Activated CD8-positive, alpha-beta T cell treated with anti-CD3 and anti-CD28 coated beads for 36 hours (primary cell): ENCODE results near the gene BTBD2. TPM values are rescaled to one million over a fixed set of nuclear protein-coding genes. Genes with fewer than 3 reads are reported as not detected.

Experiments
- ATAC-seq: fragments of 200-7000 bp; cut with Tn5 transposase; one replicate; pipeline ENCODE4 v1.10.0; 2021; ENCODE audit warnings: mild to moderate bottlenecking, moderate library complexity
- CTCF ChIA-PET: fragments of 350-600 bp; sonication (Branson Sonifier 250); formaldehyde crosslinking; loops from one replicate; lab custom pipeline; 2021; ENCODE audit warnings: antibody characterized with exemption; lab: Charles Lee
- POLR2A ChIA-PET: fragments of 350-600 bp; sonication (Branson Sonifier 250); formaldehyde crosslinking; loops from one replicate; lab custom pipeline; 2021; ENCODE audit warnings: antibody characterized with exemption; lab: Charles Lee
- DNase-seq: peaks from one replicate; pipeline ENCODE4 v3.0.0-alpha.2; 2020
- H3K27ac Mint-ChIP-seq: one replicate; pipeline ENCODE4 v1.8.0; 2021; ENCODE audit warnings: mild to moderate bottlenecking, mixed read lengths
- H3K27me3 Mint-ChIP-seq: one replicate; pipeline ENCODE4 v1.8.0; 2021; ENCODE audit warnings: mixed read lengths
- H3K36me3 Mint-ChIP-seq: one replicate; pipeline ENCODE4 v1.8.0; 2021; ENCODE audit warnings: low read depth, mixed read lengths
- H3K4me1 Mint-ChIP-seq: one replicate; pipeline ENCODE4 v1.8.0; 2021; ENCODE audit warnings: low read depth, mixed read lengths
- H3K4me3 Mint-ChIP-seq: one replicate; pipeline ENCODE4 v1.8.0; 2021; ENCODE audit warnings: mild to moderate bottlenecking, moderate library complexity, mixed read lengths
- H3K9me3 Mint-ChIP-seq: one replicate; pipeline ENCODE4 v1.8.0; 2021; ENCODE audit warnings: mixed read lengths
- CTCF ChIP-seq: fragments of 200-600 bp; IDR thresholded peaks from one replicate; pipeline ENCODE4 v1.8.0; 2022; ENCODE audit warnings: antibody characterized with exemption, mild to moderate bottlenecking
- intact Hi-C: fragments of 100-400 bp; cut with micrococcal nuclease; formaldehyde crosslinking; loops from one replicate; pipeline ENCODE4 v1.10.0; 2022
- total RNA-seq, 2 experiments: library from RNA; stranded (reverse); gene quantifications; one replicate each; pipeline ENCODE4 v1.2.3, GENCODE V29; 2021

Gene BTBD2
- total RNA-seq, result 10 to 100 TPM; 36.5 to 44.6 TPM

- Mint-ChIP-seq H3K27me3 (no peaks in the 10 kb centered on the region), H3K27ac (no peak within 1 kb of the TSS), H3K4me1 (peaks cover 22% of the 10 kb centered on the region), H3K9me3 (no peaks in the 10 kb centered on the region), H3K4me3 (peak within 1 kb of the TSS; percentile 74), H3K36me3 (peaks cover 8% of the 10 kb centered on the region)
- intact Hi-C loops, result loop anchor here (5.0 kb wide), 1 partner anchor 52 kb away; no protein-coding TSS in a partner anchor
- ATAC-seq (peak; percentile 34), DNase-seq (peak; percentile 55)
- ChIA-PET CTCF (no interaction called here), POLR2A (no interaction called here)
- no peak for TF ChIP-seq CTCF
Observed at GRCh38 chr19:2015608-2015950, at the start of gene BTBD2. Gene BTBD2, minus strand, starts transcription at chr19:2015714. Its CDS starts 11 bp downstream, at chr19:2015703.

- no peak overlapping the region for H3K4me3 Mint-ChIP-seq
- TF ChIP-seq CTCF, result no peak
- POLR2A ChIA-PET, result interaction anchor here (0.7 kb wide), 1 partner anchor 30 kb away, joined by 3 read pairs; no protein-coding TSS in a partner anchor
- intact Hi-C loops, result loop anchor here (5.0 kb wide), 1 partner anchor 48 kb away; the partner anchor contains the start of gene BTBD2
- peaks cover 19% of the 10 kb centered on the region for H3K4me1 Mint-ChIP-seq
- DNase-seq (no peak), ATAC-seq (no peak)
- CTCF ChIA-PET, result no interaction called here
- no peak overlapping the region for H3K27ac Mint-ChIP-seq
- no peaks in the 10 kb centered on the region for H3K27me3 Mint-ChIP-seq
- H3K9me3 Mint-ChIP-seq, result no peaks in the 10 kb centered on the region
- peaks cover 5% of the 10 kb centered on the region for H3K36me3 Mint-ChIP-seq
Observed at GRCh38 chr19:2064788-2065524, 49.4 kb upstream of the BTBD2 start.

- peaks cover 18% of the 10 kb centered on the region for H3K4me1 Mint-ChIP-seq
- no peaks in the 10 kb centered on the region for H3K27me3 Mint-ChIP-seq
- DNase-seq, result no peak
- ATAC-seq, result no peak
- no peak overlapping the region for H3K4me3 Mint-ChIP-seq
- no peak for TF ChIP-seq CTCF
- intact Hi-C loops, result no loop called here
- ChIA-PET POLR2A (interaction anchor here (0.7 kb wide), 1 partner anchor 30 kb away, joined by 3 read pairs; no protein-coding TSS in a partner anchor), CTCF (no interaction called here)
- no peaks in the 10 kb centered on the region for H3K9me3 Mint-ChIP-seq
- peaks cover 2% of the 10 kb centered on the region for H3K36me3 Mint-ChIP-seq
- H3K27ac Mint-ChIP-seq, result no peak overlapping the region
Observed at GRCh38 chr19:2064395-2064787, 48.9 kb upstream of the BTBD2 start.

GRCh38 chr19:2063824-2064223 is 48.3 kb upstream of the BTBD2 start:
- intact Hi-C loops, result no loop called here
- Mint-ChIP-seq H3K4me3 (no peak overlapping the region), H3K27me3 (no peaks in the 10 kb centered on the region), H3K27ac (no peak overlapping the region), H3K36me3 (peaks cover 2% of the 10 kb centered on the region), H3K9me3 (no peaks in the 10 kb centered on the region), H3K4me1 (peaks cover 24% of the 10 kb centered on the region)
- POLR2A ChIA-PET, result interaction anchor here (1.0 to 4.7 kb wide), 4 partner anchors 8 to 23 kb away, joined by 3 to 29 read pairs (median 7); partner anchors contain the start of gene MKNK2
- TF ChIP-seq CTCF, result no peak
- DNase-seq (no peak), ATAC-seq (no peak)
- CTCF ChIA-PET, result interaction anchor here (1.3 kb wide), 1 partner anchor 134 kb away, joined by 4 read pairs; no protein-coding TSS in a partner anchor

- DNase-seq, result no peak
- H3K9me3 Mint-ChIP-seq, result no peaks in the 10 kb centered on the region
- H3K27me3 Mint-ChIP-seq, result no peaks in the 10 kb centered on the region
- no peaks in the 10 kb centered on the region for H3K36me3 Mint-ChIP-seq
- POLR2A ChIA-PET, result interaction anchor here (1.0 to 4.7 kb wide), 4 partner anchors 9 to 22 kb away, joined by 3 to 29 read pairs (median 7); partner anchors contain the start of gene MKNK2
- TF ChIP-seq CTCF, result no peak
- H3K27ac Mint-ChIP-seq, result peak overlapping the region; percentile 91
- intact Hi-C loops, result no loop called here
- no peak for ATAC-seq
- CTCF ChIA-PET, result interaction anchor here (0.6 to 1.3 kb wide), 3 partner anchors 43 to 186 kb away, joined by 3 to 4 read pairs (median 3); no protein-coding TSS in a partner anchor
- peaks cover 33% of the 10 kb centered on the region for H3K4me1 Mint-ChIP-seq
- peak overlapping the region; percentile 85 for H3K4me3 Mint-ChIP-seq
Observed at GRCh38 chr19:2062770-2063169, 47.3 kb upstream of the BTBD2 start.
